ENCODE data around the gene ATP6V1F. TPM values are rescaled to one million over a fixed set of nuclear protein-coding genes. Genes with fewer than 3 reads are reported as not detected.

ATP6V1F gene
- total RNA-seq, 4 donors from 2014 or later, result 103 to 148 (median 130) TPM

- 74 to 81% methylated on average over 6 to 8 of the region's 14 CpGs for WGBS, 2 donors
- DNase-seq, result no peak
- no peaks in the 10 kb centered on the region for H3K27me3 ChIP-seq
- no peak for TF ChIP-seq CTCF (IDR thresholded peaks at IDR 0.05)
- TF ChIP-seq POLR2A (IDR thresholded peaks at IDR 0.05), result no peak
- no peaks in the 10 kb centered on the region for H3K36me3 ChIP-seq
- no peak overlapping the region for H3K4me3 ChIP-seq
- H3K27ac ChIP-seq, result no peak overlapping the region
- peaks cover 0 to 18% (median 4%) of the 10 kb centered on the region in 3 donors for H3K4me1 ChIP-seq
- intact Hi-C loops (cut with DNase I), result no loop called here
- H3K9me3 ChIP-seq, result no peaks in the 10 kb centered on the region
Measured at GRCh38 chr7:128878226-128879105, 15.8 kb downstream of the ATP6V1F start.

- Histone ChIP-seq H3K4me1 (peaks cover 0 to 20% (median 2%) of the 10 kb centered on the region in 3 donors), H3K36me3 (no peaks in the 10 kb centered on the region), H3K27me3 (peaks cover 0 to 3% (median 0%) of the 10 kb centered on the region in 4 donors), H3K27ac (no peak overlapping the region), H3K9me3 (no peaks in the 10 kb centered on the region), H3K4me3 (no peak overlapping the region)
- TF ChIP-seq CTCF (IDR thresholded peaks at IDR 0.05), result no peak
- no peak for TF ChIP-seq POLR2A (IDR thresholded peaks at IDR 0.05)
- DNase-seq, result no peak
- WGBS, 2 donors, result 93 to 95% methylated on average over 7 to 11 of the region's 19 CpGs
- intact Hi-C loops (cut with DNase I), result no loop called here
Measured at GRCh38 chr7:128879461-128879938, 16.8 kb downstream of the ATP6V1F start.

DNA sequence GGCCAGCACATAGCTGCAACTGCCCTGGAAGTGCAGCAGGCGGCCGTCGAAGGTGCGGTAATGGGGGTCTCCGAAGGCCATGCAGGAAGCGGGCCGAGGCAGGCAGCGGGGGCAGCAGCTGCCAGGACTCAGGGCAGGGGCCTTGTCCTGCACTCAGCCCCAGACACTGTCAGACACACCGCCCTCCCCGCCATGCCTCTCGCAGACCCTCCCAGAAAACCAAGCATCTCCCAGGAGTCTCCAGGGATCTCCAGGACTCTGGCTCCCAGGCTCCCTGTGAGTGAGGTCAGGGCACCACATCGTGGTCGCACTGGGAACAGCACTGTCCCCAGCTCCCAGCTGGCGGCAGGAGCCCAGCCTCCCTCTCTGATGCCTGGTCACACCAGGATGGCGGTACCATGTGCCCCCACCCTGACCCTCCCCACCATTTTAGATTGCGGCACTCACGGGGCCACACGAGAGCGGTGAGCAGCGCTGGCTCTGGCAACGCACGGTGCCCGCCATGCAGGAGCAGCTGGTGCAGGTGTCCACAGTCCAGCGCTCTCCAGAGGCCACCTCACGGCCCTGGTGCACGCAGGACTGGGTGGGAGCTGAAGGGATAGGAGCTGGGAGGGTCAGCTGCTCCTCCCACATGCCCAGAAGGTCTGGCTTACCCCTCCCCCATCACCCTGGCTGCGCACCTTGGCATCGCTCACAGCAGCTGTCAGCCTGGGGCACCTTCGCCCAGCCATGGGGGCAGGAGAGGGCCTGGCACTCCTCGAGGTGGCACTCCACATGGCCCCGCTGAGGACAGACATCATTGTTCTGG, 17.5 kb downstream of the ATP6V1F start:
- no peak for DNase-seq
- 40 to 46% methylated on average over 11 to 13 of the region's 31 CpGs for WGBS, 2 donors

GRCh38 chr7:128880791-128881457, 18.3 kb downstream of the ATP6V1F start:
- Histone ChIP-seq H3K27ac (no peak overlapping the region), H3K36me3 (no peaks in the 10 kb centered on the region), H3K9me3 (no peaks in the 10 kb centered on the region), H3K4me3 (no peak overlapping the region), H3K27me3 (peaks cover 0 to 8% (median 0%) of the 10 kb centered on the region in 4 donors), H3K4me1 (peaks cover 0 to 17% (median 0%) of the 10 kb centered on the region in 3 donors)
- WGBS, 2 donors, result 62 to 88% methylated on average over 3 to 8 of the region's 11 CpGs
- DNase-seq, result no peak
- TF ChIP-seq CTCF (IDR thresholded peaks at IDR 0.05) (no peak), POLR2A (IDR thresholded peaks at IDR 0.05) (no peak)
- intact Hi-C loops (cut with DNase I), result no loop called here

More for the DNA sequence above, 17.5 kb downstream of the ATP6V1F start:
- no peaks in the 10 kb centered on the region for H3K9me3 ChIP-seq
- H3K27me3 ChIP-seq, result peaks cover 0 to 3% (median 0%) of the 10 kb centered on the region in 4 donors
- H3K27ac ChIP-seq, result no peak overlapping the region
- H3K4me1 ChIP-seq, result peaks cover 0 to 20% (median 0%) of the 10 kb centered on the region in 3 donors
- intact Hi-C loops (cut with DNase I), result no loop called here
- no peak overlapping the region for H3K4me3 ChIP-seq
- no peaks in the 10 kb centered on the region for H3K36me3 ChIP-seq
- no peak for TF ChIP-seq POLR2A (IDR thresholded peaks at IDR 0.05)
- TF ChIP-seq CTCF (IDR thresholded peaks at IDR 0.05), result peak; percentile 37 to 88 (median 74)
